Panc1 (cell line): ENCODE measurements around the gene YY2. TPM values are rescaled to one million over a fixed set of nuclear protein-coding genes. Genes with fewer than 3 reads are reported as not detected.

Experiments used
- ATAC-seq: fragments of 200-7000 bp; cut with Tn5 transposase; 2 replicates; pipeline ENCODE4 v1.9.1; 2020; ENCODE audit warnings: mild to moderate bottlenecking, moderate library complexity
- BruUV-seq: library from RNA; stranded (reverse); fragments of 400-500 nt; replicated peaks from 2 replicates; lab custom pipeline; 2021; lab: Mats Ljungman, UMichigan
- CTCF ChIA-PET: fragments of 300-600 bp; sonication (Branson Sonifier 250); formaldehyde crosslinking; loops from one replicate; lab custom pipeline; 2022; ENCODE audit warnings: antibody characterized with exemption; lab: Charles Lee
- POLR2A ChIA-PET: fragments of 300-600 bp; sonication (Branson Sonifier 250); formaldehyde crosslinking; loops from one replicate; lab custom pipeline; 2022; ENCODE audit warnings: antibody characterized with exemption; lab: Charles Lee
- DNase-seq: peaks from one replicate; pipeline ENCODE4 v3.0.0-alpha.2; 2010; ENCODE audit warnings: low read depth, low spot score
- H3K27ac ChIP-seq: 2 replicates; pipeline ENCODE4 v1.5.1; 2011; ENCODE audit warnings: mild to moderate bottlenecking, low read length, inconsistent platforms
- H3K27me3 ChIP-seq: fragments of 200-500 bp; sonication (Bioruptor generic); 2 replicates; pipeline ENCODE4 v1.6.0; 2014; ENCODE audit warnings: low read length, inconsistent platforms; ENCODE audit not compliant: control insufficient read depth, insufficient read depth
- H3K36me3 ChIP-seq: fragments of 200-500 bp; sonication (Bioruptor generic); 2 replicates; pipeline ENCODE4 v1.5.1; 2014; ENCODE audit warnings: inconsistent platforms, mild to moderate bottlenecking, low read length, moderate library complexity; ENCODE audit not compliant: control insufficient read depth, insufficient read depth
- H3K4me1 ChIP-seq: 2 replicates; pipeline ENCODE4 v1.5.1; 2011; ENCODE audit warnings: inconsistent platforms, mild to moderate bottlenecking, low read length, moderate library complexity; ENCODE audit not compliant: control insufficient read depth, insufficient read depth
- H3K4me3 ChIP-seq, 2 experiments: 2 replicates each; pipeline ENCODE4 v1.5.1; 2011 to 2012; ENCODE audit warnings: low read depth in 2 of 2, low read length in 2 of 2, mild to moderate bottlenecking in 2 of 2, inconsistent platforms in 1 of 2, moderate library complexity in 1 of 2
- H3K9me3 ChIP-seq: fragments of 200-500 bp; sonication (Bioruptor generic); 2 replicates; pipeline ENCODE4 v1.5.1; 2014; ENCODE audit warnings: low read depth, mild to moderate bottlenecking, inconsistent platforms, low read length, moderate library complexity; ENCODE audit not compliant: control insufficient read depth, insufficient read depth
- CTCF ChIP-seq: fragments of 450-650 bp; IDR thresholded peaks from 2 replicates; pipeline ENCODE4 v1.5.1; 2017; ENCODE audit warnings: mild to moderate bottlenecking
- POLR2AphosphoS5 ChIP-seq: IDR thresholded peaks from 2 replicates; pipeline ENCODE4 v1.6.1; 2012; ENCODE audit warnings: mild to moderate bottlenecking, low read depth, low read length, moderate library complexity
- REST ChIP-seq, 2 experiments: IDR thresholded peaks; 2 replicates each; pipeline ENCODE4 v1.6.1; 2011 to 2012; ENCODE audit warnings: low read depth in 2 of 2, control low read depth in 1 of 2, low read length in 1 of 2, mild to moderate bottlenecking in 1 of 2, moderate library complexity in 1 of 2; ENCODE audit not compliant: insufficient read depth in 1 of 2
- SIN3A ChIP-seq: IDR thresholded peaks from 2 replicates; pipeline ENCODE4 v1.6.1; 2012; ENCODE audit warnings: low read depth, mild to moderate bottlenecking, low read length, moderate library complexity, borderline replicate concordance; ENCODE audit not compliant: insufficient read depth
- TCF7L2 ChIP-seq: IDR thresholded peaks from 2 replicates; pipeline ENCODE4 v1.6.1; 2011; ENCODE audit warnings: mild to moderate bottlenecking, low read depth, low read length, inconsistent platforms
- in situ Hi-C: cut with HindIII; loops from 2 replicates; pipeline ENCODE4 v1.10.0; 2016; ENCODE audit warnings: low sequenced_read_pairs, low pct_unique_long_range_greater_than_20kb
- intact Hi-C: fragments of 100-400 bp; cut with micrococcal nuclease; formaldehyde crosslinking; loops from one replicate; pipeline ENCODE4 v1.10.0; 2022; ENCODE audit not compliant: unreplicated experiment
- total RNA-seq: library from RNA; stranded (reverse); gene quantifications from one replicate; pipeline ENCODE4 v1.2.1, GENCODE V29; 2021; ENCODE audit not compliant: unreplicated experiment

Gene YY2
- total RNA-seq, 1 experiment from 2014 or later, result 2.0 TPM

- Histone ChIP-seq H3K36me3 (no peaks in the 10 kb centered on the region), H3K9me3 (no peaks in the 10 kb centered on the region), H3K27ac (no peak overlapping the region), H3K4me1 (no peaks in the 10 kb centered on the region), H3K4me3 (no peak overlapping the region), H3K27me3 (no peaks in the 10 kb centered on the region)
- no TSS peak for BruUV-seq
- intact Hi-C loops (no loop called here), in situ Hi-C loops (no loop called here)
- DNase-seq (no peak), ATAC-seq (no peak)
- ChIA-PET POLR2A (no interaction called here), CTCF (no interaction called here)
- no peak for TF ChIP-seq REST (IDR thresholded peaks at IDR 0.05; ENCODE audit: insufficient read depth in 1 of 2, low read depth in 2 of 2, low read length in 1 of 2)
- TF ChIP-seq TCF7L2, result no peak
- no peak for TF ChIP-seq CTCF
- TF ChIP-seq POLR2AphosphoS5, result no peak
- no peak for TF ChIP-seq SIN3A
Observed at GRCh38 chrX:21821875-21822274, 33.9 kb upstream of the YY2 start.

GRCh38 chrX:21831496-21831895 lies 24.3 kb upstream of the YY2 start:
- DNase-seq (no peak), ATAC-seq (no peak)
- H3K4me1 ChIP-seq, result no peaks in the 10 kb centered on the region
- BruUV-seq, result no TSS peak
- no peaks in the 10 kb centered on the region for H3K27me3 ChIP-seq
- CTCF ChIA-PET, result no interaction called here
- in situ Hi-C loops, result no loop called here
- no peak overlapping the region for H3K4me3 ChIP-seq
- H3K27ac ChIP-seq, result no peak overlapping the region
- H3K9me3 ChIP-seq, result no peaks in the 10 kb centered on the region
- no peaks in the 10 kb centered on the region for H3K36me3 ChIP-seq
- TF ChIP-seq TCF7L2, result no peak
- no peak for TF ChIP-seq SIN3A
- TF ChIP-seq REST (IDR thresholded peaks at IDR 0.05; ENCODE audit: insufficient read depth in 1 of 2, low read depth in 2 of 2, low read length in 1 of 2), result no peak
- TF ChIP-seq POLR2AphosphoS5, result no peak
- TF ChIP-seq CTCF, result no peak
- POLR2A ChIA-PET, result no interaction called here
- intact Hi-C loops, result no loop called here
